ENCODE results near the gene CWC15.

- TF ChIP-seq POLR2A (IDR thresholded peaks at IDR 0.05) (no peak), EP300 (IDR thresholded peaks at IDR 0.05) (no peak), POLR2AphosphoS5 (IDR thresholded peaks at IDR 0.05) (no peak)
- TF ChIP-seq, protein P1, sequence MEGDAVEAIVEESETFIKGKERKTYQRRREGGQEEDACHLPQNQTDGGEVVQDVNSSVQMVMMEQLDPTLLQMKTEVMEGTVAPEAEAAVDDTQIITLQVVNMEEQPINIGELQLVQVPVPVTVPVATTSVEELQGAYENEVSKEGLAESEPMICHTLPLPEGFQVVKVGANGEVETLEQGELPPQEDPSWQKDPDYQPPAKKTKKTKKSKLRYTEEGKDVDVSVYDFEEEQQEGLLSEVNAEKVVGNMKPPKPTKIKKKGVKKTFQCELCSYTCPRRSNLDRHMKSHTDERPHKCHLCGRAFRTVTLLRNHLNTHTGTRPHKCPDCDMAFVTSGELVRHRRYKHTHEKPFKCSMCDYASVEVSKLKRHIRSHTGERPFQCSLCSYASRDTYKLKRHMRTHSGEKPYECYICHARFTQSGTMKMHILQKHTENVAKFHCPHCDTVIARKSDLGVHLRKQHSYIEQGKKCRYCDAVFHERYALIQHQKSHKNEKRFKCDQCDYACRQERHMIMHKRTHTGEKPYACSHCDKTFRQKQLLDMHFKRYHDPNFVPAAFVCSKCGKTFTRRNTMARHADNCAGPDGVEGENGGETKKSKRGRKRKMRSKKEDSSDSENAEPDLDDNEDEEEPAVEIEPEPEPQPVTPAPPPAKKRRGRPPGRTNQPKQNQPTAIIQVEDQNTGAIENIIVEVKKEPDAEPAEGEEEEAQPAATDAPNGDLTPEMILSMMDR (IDR thresholded peaks at IDR 0.05) = no peak
Measured at GRCh38 chr11:94959179-94959578, 14.2 kb downstream of the CWC15 start.

All from upper lobe of left lung (tissue), 4 donors.